ENCODE measurements around the gene SLC22A23.

- TF ChIP-seq CTCF (IDR thresholded peaks at IDR 0.05; ENCODE audit: low read length) (no peak), EZH2phosphoT487 (IDR thresholded peaks at IDR 0.05; ENCODE audit: low read length) (no peak)
Measured at GRCh38 chr6:3406362-3406821, 50.5 kb downstream of the SLC22A23 start.

All from MM.1S (cell line).